Gastrocnemius medialis (tissue), 4 donors: Measurements from ENCODE around the gene CDK7.

Experiments used
- POLR2A ChIP-seq, 2 donors: fragments of 450-650 bp; IDR thresholded peaks; one replicate each; pipeline ENCODE4 v1.6.1; 2017; ENCODE audit warnings: antibody characterized with exemption in 2 of 2, mild to moderate bottlenecking in 2 of 2, moderate library complexity in 2 of 2
- TF ChIP-seq, protein P1 (sequence below), 5 experiments: fragments of 450-650 bp in 3 of 5; fragments of 200-600 bp in 2 of 5; sonication (generic) in 2 of 5; IDR thresholded peaks in 4 of 5; conservative IDR thresholded peaks in 1 of 5; 1 replicate in 4 of 5; 2 replicates in 1 of 5; pipeline ENCODE4 v1.5.1; 2016 to 2019; ENCODE audit warnings: antibody characterized with exemption in 5 of 5, mild to moderate bottlenecking in 3 of 5, moderate library complexity in 3 of 5

- TF ChIP-seq, protein P1, sequence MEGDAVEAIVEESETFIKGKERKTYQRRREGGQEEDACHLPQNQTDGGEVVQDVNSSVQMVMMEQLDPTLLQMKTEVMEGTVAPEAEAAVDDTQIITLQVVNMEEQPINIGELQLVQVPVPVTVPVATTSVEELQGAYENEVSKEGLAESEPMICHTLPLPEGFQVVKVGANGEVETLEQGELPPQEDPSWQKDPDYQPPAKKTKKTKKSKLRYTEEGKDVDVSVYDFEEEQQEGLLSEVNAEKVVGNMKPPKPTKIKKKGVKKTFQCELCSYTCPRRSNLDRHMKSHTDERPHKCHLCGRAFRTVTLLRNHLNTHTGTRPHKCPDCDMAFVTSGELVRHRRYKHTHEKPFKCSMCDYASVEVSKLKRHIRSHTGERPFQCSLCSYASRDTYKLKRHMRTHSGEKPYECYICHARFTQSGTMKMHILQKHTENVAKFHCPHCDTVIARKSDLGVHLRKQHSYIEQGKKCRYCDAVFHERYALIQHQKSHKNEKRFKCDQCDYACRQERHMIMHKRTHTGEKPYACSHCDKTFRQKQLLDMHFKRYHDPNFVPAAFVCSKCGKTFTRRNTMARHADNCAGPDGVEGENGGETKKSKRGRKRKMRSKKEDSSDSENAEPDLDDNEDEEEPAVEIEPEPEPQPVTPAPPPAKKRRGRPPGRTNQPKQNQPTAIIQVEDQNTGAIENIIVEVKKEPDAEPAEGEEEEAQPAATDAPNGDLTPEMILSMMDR (IDR thresholded peaks at IDR 0.05 in 4 of 5, conservative IDR thresholded peaks at IDR 0.05 in 1 of 5), result no peak
- TF ChIP-seq POLR2A (IDR thresholded peaks at IDR 0.05), result no peak
Measured at GRCh38 chr5:69308046-69308553, 73.4 kb downstream of the CDK7 start.
